Heart left ventricle (tissue), 13 donors: ENCODE data around the gene ILDR1.

ENCODE experiments used
- CTCF ChIP-seq, 12 donors: fragments of 200-600 bp; sonication (generic) in 4 of 12; IDR thresholded peaks; one replicate each; pipeline versions ENCODE4 v1.5.0 to v1.8.0; 2018 to 2022; ENCODE audit warnings: antibody characterized with exemption in 12 of 12, mild to moderate bottlenecking in 5 of 12
- POLR2A ChIP-seq, 2 donors: fragments of 450-650 bp; IDR thresholded peaks; one replicate each; pipeline ENCODE4 v1.6.1; 2017; ENCODE audit warnings: antibody characterized with exemption in 2 of 2, mild to moderate bottlenecking in 2 of 2, moderate library complexity in 2 of 2
- donor health status: ischemic (EF 13 %, LVEDD 7.1; RV severe dilation, severe dysfunction).
- donor health status: DM: no; HTN: yes; CAD: no.
- donor health status: DM: no; HTN: no; CAD: no.
- donor health status: ischemic (EF 25% LVEDD 6.9; RV normal size, moderate dysfunction).
- donor health status: ischemic (EF 25% LVEDD 5.7; RV mildly dilated, moderate dysfunction).
- donor health status: ischemic (EF 35%, LVEDD 5.7; RV mildly dilated, moderate dysfunction).
- donor health status: nonischemic (EF 11% LVEDD 7.7; RV severe dilation, severe dysfunction).
- donor health status: DM: yes; HTN: yes; CAD: no.
- donor health status: PGD.
- donor health status: ischemic (EF 29% LVEDD 5.4; RV normal size, mild dysfunction).
- donor health status: nonischemic (EF 23%, LVEDD 6.1; RV moderate dilation, normal function).

DNA sequence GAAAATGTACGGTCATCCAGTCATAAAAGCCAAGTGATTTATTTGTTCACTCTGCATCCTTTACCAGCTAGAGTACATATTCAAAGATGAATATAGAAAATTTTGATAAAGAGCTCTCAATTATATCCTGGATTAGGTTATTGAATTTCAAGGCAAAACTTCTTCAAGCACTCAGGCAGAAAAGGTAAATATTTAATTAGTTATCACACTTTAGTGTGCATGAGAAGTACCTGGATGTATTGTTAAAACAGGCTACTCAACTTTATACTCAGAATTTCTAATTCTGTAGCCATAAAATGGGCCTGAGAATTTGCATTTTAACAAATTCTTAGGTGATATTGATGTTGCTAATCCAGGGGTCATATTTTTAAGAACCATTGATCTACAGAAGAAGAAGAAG is 45.3 kb downstream of the ILDR1 start:
- TF ChIP-seq CTCF (IDR thresholded peaks at IDR 0.05) (no peak), POLR2A (IDR thresholded peaks at IDR 0.05) (no peak)
